GM23338 (cell line): ENCODE data around the gene LIFR. TPM values are rescaled to one million over a fixed set of nuclear protein-coding genes. Genes with fewer than 3 reads are reported as not detected.

Source experiments
- ATAC-seq: fragments of 200-7000 bp; cut with Tn5 transposase; 3 replicates; pipeline ENCODE4 v1.9.1; 2020
- DNase-seq: peaks from one replicate; pipeline ENCODE4 v3.0.0-alpha.2; 2015; ENCODE audit warnings: low spot score
- H2AFZ ChIP-seq: fragments of 200-600 bp; sonication (generic); 2 replicates; pipeline ENCODE4 v1.8.0; 2016; ENCODE audit warnings: antibody characterized with exemption, mild to moderate bottlenecking, moderate library complexity
- H3F3A ChIP-seq: fragments of 200-600 bp; sonication (generic); replicated peaks from 2 replicates; pipeline ENCODE4 v1.8.0; 2017; ENCODE audit warnings: antibody characterized with exemption, mixed run types, low read depth
- H3K27ac ChIP-seq: fragments of 200-600 bp; sonication (generic); 2 replicates; pipeline ENCODE4 v1.6.1; 2016; ENCODE audit warnings: low read depth
- H3K27me3 ChIP-seq: fragments of 200-600 bp; sonication (generic); 2 replicates; pipeline ENCODE4 v1.8.0; 2016; ENCODE audit warnings: mild to moderate bottlenecking, mixed run types, moderate library complexity; ENCODE audit not compliant: insufficient read depth
- H3K36me3 ChIP-seq: fragments of 200-600 bp; sonication (generic); 2 replicates; pipeline ENCODE4 v1.8.0; 2016; ENCODE audit warnings: mild to moderate bottlenecking; ENCODE audit not compliant: insufficient read depth
- H3K4me1 ChIP-seq: fragments of 200-600 bp; sonication (generic); 2 replicates; pipeline ENCODE4 v1.8.0; 2016; ENCODE audit warnings: mild to moderate bottlenecking, moderate library complexity; ENCODE audit not compliant: insufficient read depth
- H3K4me2 ChIP-seq: fragments of 200-600 bp; sonication (generic); 2 replicates; pipeline ENCODE4 v1.7.1; 2017; ENCODE audit warnings: mixed run types
- H3K4me3 ChIP-seq: fragments of 200-600 bp; sonication (generic); 2 replicates; pipeline ENCODE4 v1.6.1; 2016; ENCODE audit warnings: mixed run types
- H3K79me2 ChIP-seq: fragments of 200-600 bp; sonication (generic); replicated peaks from 2 replicates; pipeline ENCODE4 v1.8.0; 2017; ENCODE audit warnings: mild to moderate bottlenecking; ENCODE audit not compliant: insufficient read depth
- H3K9me2 ChIP-seq: fragments of 200-600 bp; sonication (generic); 2 replicates; pipeline ENCODE4 v1.8.0; 2017; ENCODE audit not compliant: insufficient read depth
- H4K20me1 ChIP-seq: fragments of 200-600 bp; sonication (generic); replicated peaks from 2 replicates; pipeline ENCODE4 v1.8.0; 2017; ENCODE audit warnings: mild to moderate bottlenecking; ENCODE audit not compliant: insufficient read depth
- H3K27ac Mint-ChIP-seq: 2 replicates; pipeline ENCODE4 v1.8.0; 2020; ENCODE audit warnings: inconsistent platforms, mild to moderate bottlenecking, moderate library complexity, mixed read lengths
- H3K27me3 Mint-ChIP-seq: 3 replicates; pipeline ENCODE4 v1.8.0; 2022; ENCODE audit warnings: low read depth, mild to moderate bottlenecking, moderate library complexity, mixed read lengths, inconsistent platforms; ENCODE audit not compliant: insufficient read depth, poor library complexity
- H3K36me3 Mint-ChIP-seq: 3 replicates; pipeline ENCODE4 v1.8.0; 2021; ENCODE audit warnings: low read depth, mild to moderate bottlenecking, inconsistent platforms, moderate library complexity, mixed read lengths
- H3K4me1 Mint-ChIP-seq: 3 replicates; pipeline ENCODE4 v1.8.0; 2020; ENCODE audit warnings: mild to moderate bottlenecking, inconsistent platforms, mixed read lengths
- H3K4me3 Mint-ChIP-seq: 3 replicates; pipeline ENCODE4 v1.8.0; 2021; ENCODE audit warnings: moderate library complexity, mild to moderate bottlenecking, inconsistent platforms, mixed read lengths
- H3K9me3 Mint-ChIP-seq: 3 replicates; pipeline ENCODE4 v1.8.0; 2020; ENCODE audit warnings: moderate library complexity, mild to moderate bottlenecking, inconsistent platforms, mixed read lengths
- CREB1 ChIP-seq: fragments of 250-450 bp; sonication (Bioruptor Pico); IDR thresholded peaks from 2 replicates; pipeline ENCODE4 v1.5.0; 2020; ENCODE audit warnings: low read depth, mild to moderate bottlenecking, moderate library complexity
- ETS1 ChIP-seq: IDR thresholded peaks from 2 replicates; pipeline ENCODE4 v1.6.1; 2016; ENCODE audit warnings: antibody characterized with exemption
- EZH2 ChIP-seq: fragments of 200-600 bp; sonication (generic); IDR thresholded peaks from one replicate; pipeline ENCODE4 v1.8.0; 2017; ENCODE audit warnings: antibody characterized with exemption, mild to moderate bottlenecking, low read depth; ENCODE audit not compliant: unreplicated experiment
- EZH2phosphoT487 ChIP-seq: fragments of 200-600 bp; sonication (generic); IDR thresholded peaks from one replicate; pipeline ENCODE4 v1.8.1; 2018; ENCODE audit warnings: antibody characterized with exemption; ENCODE audit not compliant: unreplicated experiment
- NANOG ChIP-seq: IDR thresholded peaks from 2 replicates; pipeline ENCODE4 v1.6.1; 2016; ENCODE audit warnings: antibody characterized with exemption, borderline replicate concordance
- POLR2AphosphoS5 ChIP-seq: IDR thresholded peaks from 2 replicates; pipeline ENCODE4 v1.6.1; 2016; ENCODE audit warnings: antibody characterized with exemption, low read depth
- REST ChIP-seq: IDR thresholded peaks from one replicate; pipeline ENCODE4 v1.6.1; 2018; ENCODE audit warnings: antibody characterized with exemption; ENCODE audit not compliant: unreplicated experiment
- STAT1 ChIP-seq: IDR thresholded peaks from one replicate; pipeline ENCODE4 v1.6.1; 2016; ENCODE audit warnings: antibody characterized with exemption; ENCODE audit not compliant: unreplicated experiment
- ZNF114 ChIP-seq: fragments of 250-450 bp; sonication (Bioruptor Pico); IDR thresholded peaks from 2 replicates; pipeline ENCODE4 v1.5.0; 2020; ENCODE audit warnings: mild to moderate bottlenecking, moderate library complexity
- ZNF331 ChIP-seq: fragments of 250-450 bp; sonication (Bioruptor Pico); IDR thresholded peaks from 2 replicates; pipeline ENCODE4 v1.5.0; 2020; ENCODE audit warnings: low read depth, mild to moderate bottlenecking, moderate library complexity
- ZNF462 ChIP-seq: fragments of 250-450 bp; sonication (Bioruptor Pico); IDR thresholded peaks from 2 replicates; pipeline ENCODE4 v1.5.0; 2020; ENCODE audit warnings: mild to moderate bottlenecking, moderate library complexity
- polyA plus RNA-seq: library from polyadenylated mRNA; unstranded; fragments of >200 nt; fragmentation: Nextera tagmentation; extraction: Ambion mirVana; gene quantifications from 2 replicates; pipeline ENCODE4 v1.2.1, GENCODE V29; 2016
- total RNA-seq: library from RNA; depleted of rRNA; stranded (reverse); fragments of >200 nt; shearing (Covaris generic); gene quantifications from 2 replicates; pipeline ENCODE4 v1.2.3, GENCODE V29; 2014
- TF ChIP-seq, protein P1 (sequence below), 2 experiments: fragments of 200-600 bp in 1 of 2; sonication (generic) in 1 of 2; conservative IDR thresholded peaks; 2 replicates each; pipeline versions ENCODE4 v1.5.1 to v1.6.1; 2016 to 2017; ENCODE audit warnings: antibody characterized with exemption in 2 of 2, low read depth in 2 of 2, mild to moderate bottlenecking in 2 of 2, moderate library complexity in 1 of 2

The LIFR gene
- total and polyA plus RNA-seq, 2 experiments from 2014 or later = 11.0 to 25.2 TPM

DNA sequence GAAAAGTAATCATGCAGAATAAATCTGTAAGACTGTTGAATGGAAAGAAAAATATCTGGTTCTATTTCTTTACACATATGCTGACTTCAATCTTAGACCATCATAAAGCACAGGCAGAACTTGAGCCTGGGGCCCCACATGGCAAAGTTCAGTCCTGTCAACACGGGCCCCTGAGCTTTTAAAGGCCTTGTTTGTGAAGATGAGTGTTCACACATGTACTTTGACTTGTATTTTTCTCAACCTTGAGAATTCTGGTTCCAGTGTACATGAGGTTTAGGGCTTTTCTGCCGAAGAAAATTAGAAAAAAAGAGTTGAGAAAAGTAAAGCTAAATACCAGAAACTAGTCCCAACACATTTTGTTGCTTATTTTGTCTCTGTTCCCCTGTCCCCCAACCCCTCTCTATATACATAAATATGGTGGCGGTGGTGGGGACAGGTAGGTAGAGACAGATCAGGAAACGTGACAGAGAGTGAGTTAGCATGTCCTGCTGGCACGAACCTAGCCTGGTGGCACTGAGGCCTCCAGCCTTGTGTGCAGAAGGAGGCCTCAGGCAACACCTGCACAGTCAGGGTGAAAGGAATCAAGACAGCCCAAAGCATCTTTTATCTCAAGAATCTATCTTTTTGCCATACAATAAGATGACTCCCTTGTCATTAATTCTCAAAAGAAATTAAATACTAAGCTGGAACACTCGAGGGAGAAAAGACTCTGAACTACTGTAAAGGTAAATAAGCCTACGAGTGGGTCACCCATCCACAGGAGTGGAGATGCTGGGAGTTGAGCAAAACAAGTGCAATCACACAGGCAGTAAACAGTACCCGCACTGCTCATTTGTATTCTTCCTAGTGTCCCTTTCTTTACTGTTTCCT is 22.9 kb downstream of the LIFR start:
- TF ChIP-seq ZNF114 (CRISPR knock-in tag) = no peak
- no peak for TF ChIP-seq REST
- TF ChIP-seq POLR2AphosphoS5 = no peak
- TF ChIP-seq ZNF462 (CRISPR knock-in tag) = no peak
- TF ChIP-seq NANOG = no peak
- TF ChIP-seq STAT1 = no peak
- no peak for TF ChIP-seq EZH2phosphoT487
- TF ChIP-seq ETS1 = no peak
- no peak for TF ChIP-seq ZNF331 (CRISPR knock-in tag)
- no peak for TF ChIP-seq CREB1 (CRISPR knock-in tag)
- no peak for TF ChIP-seq EZH2
- TF ChIP-seq, protein P1, sequence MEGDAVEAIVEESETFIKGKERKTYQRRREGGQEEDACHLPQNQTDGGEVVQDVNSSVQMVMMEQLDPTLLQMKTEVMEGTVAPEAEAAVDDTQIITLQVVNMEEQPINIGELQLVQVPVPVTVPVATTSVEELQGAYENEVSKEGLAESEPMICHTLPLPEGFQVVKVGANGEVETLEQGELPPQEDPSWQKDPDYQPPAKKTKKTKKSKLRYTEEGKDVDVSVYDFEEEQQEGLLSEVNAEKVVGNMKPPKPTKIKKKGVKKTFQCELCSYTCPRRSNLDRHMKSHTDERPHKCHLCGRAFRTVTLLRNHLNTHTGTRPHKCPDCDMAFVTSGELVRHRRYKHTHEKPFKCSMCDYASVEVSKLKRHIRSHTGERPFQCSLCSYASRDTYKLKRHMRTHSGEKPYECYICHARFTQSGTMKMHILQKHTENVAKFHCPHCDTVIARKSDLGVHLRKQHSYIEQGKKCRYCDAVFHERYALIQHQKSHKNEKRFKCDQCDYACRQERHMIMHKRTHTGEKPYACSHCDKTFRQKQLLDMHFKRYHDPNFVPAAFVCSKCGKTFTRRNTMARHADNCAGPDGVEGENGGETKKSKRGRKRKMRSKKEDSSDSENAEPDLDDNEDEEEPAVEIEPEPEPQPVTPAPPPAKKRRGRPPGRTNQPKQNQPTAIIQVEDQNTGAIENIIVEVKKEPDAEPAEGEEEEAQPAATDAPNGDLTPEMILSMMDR (conservative IDR thresholded peaks at IDR 0.05; ENCODE audit: low read depth in 2 of 2) = no peak
- no peak for DNase-seq
- Mint-ChIP-seq H3K27me3 (no peaks in the 10 kb centered on the region), H3K4me1 (peaks cover 49% of the 10 kb centered on the region), H3K4me3 (no peak overlapping the region), H3K27ac (peak overlapping the region; percentile 15), H3K36me3 (peaks cover 6% of the 10 kb centered on the region; the same call in 2 of the 3 replicates), H3K9me3 (peaks cover 7% of the 10 kb centered on the region; the same call in 2 of the 3 replicates)
- H3K4me3 ChIP-seq = no peak overlapping the region
- H3K4me1 ChIP-seq = peaks cover 34% of the 10 kb centered on the region
- H3F3A ChIP-seq = no peaks in the 10 kb centered on the region
- H3K36me3 ChIP-seq = no peaks in the 10 kb centered on the region
- H3K27ac ChIP-seq = no peak overlapping the region
- no peak for ATAC-seq
- no peaks in the 10 kb centered on the region; the same call in 1 of the 2 replicates for H4K20me1 ChIP-seq
- peaks cover 65% of the 10 kb centered on the region for H3K79me2 ChIP-seq
- peak overlapping the region; percentile 43; the same call in 1 of the 2 replicates for H3K4me2 ChIP-seq
- H2AFZ ChIP-seq = no peak overlapping the region
- H3K27me3 ChIP-seq = no peaks in the 10 kb centered on the region
- no peaks in the 10 kb centered on the region for H3K9me2 ChIP-seq
